Measurements from ENCODE around the gene TBC1D22A. TPM values are rescaled to one million over a fixed set of nuclear protein-coding genes. Genes with fewer than 3 reads are reported as not detected.

TBC1D22A gene
- polyA plus RNA-seq, 1 experiment = 19.8 TPM

- Histone ChIP-seq H3K9me3 (ENCODE audit: control insufficient read depth, insufficient read depth, low read length) (no peaks in the 10 kb centered on the region; the same call in 1 of the 2 replicates), H3K4me3 (ENCODE audit: low read depth, low read length) (no peak overlapping the region), H3K27me3 (ENCODE audit: control insufficient read depth, insufficient read depth, low read length) (no peaks in the 10 kb centered on the region), H3K27ac (ENCODE audit: low read depth, low read length) (no peak overlapping the region)
- no peak for TF ChIP-seq CTCF (IDR thresholded peaks at IDR 0.05; ENCODE audit: low read depth, low read length)
- POLR2A ChIA-PET = no interaction called here
- DNase-seq (ENCODE audit: low read depth, low spot score) = no peak
- CTCF ChIA-PET = no interaction called here
Observed at GRCh38 chr22:46998331-46998730, 235.9 kb downstream of the TBC1D22A start.

- no peaks in the 10 kb centered on the region for H3K27me3 ChIP-seq (ENCODE audit: control insufficient read depth, insufficient read depth, low read length)
- TF ChIP-seq CTCF (IDR thresholded peaks at IDR 0.05; ENCODE audit: low read depth, low read length) = no peak
- H3K4me3 ChIP-seq (ENCODE audit: low read depth, low read length) = no peak overlapping the region
- no peak for DNase-seq (ENCODE audit: low read depth, low spot score)
- POLR2A ChIA-PET = no interaction called here
- no peaks in the 10 kb centered on the region; the same call in 1 of the 2 replicates for H3K9me3 ChIP-seq (ENCODE audit: control insufficient read depth, insufficient read depth, low read length)
- CTCF ChIA-PET = no interaction called here
- H3K27ac ChIP-seq (ENCODE audit: low read depth, low read length) = no peak overlapping the region
Observed at GRCh38 chr22:47000256-47000655, 237.8 kb downstream of the TBC1D22A start.

GRCh38 chr22:47000888-47001287, 238.4 kb downstream of the TBC1D22A start:
- no peak overlapping the region for H3K27ac ChIP-seq (ENCODE audit: low read depth, low read length)
- no peak for DNase-seq (ENCODE audit: low read depth, low spot score)

GRCh38 chr22:47001288-47001687, 238.8 kb downstream of the TBC1D22A start:
- Histone ChIP-seq H3K27me3 (ENCODE audit: control insufficient read depth, insufficient read depth, low read length) (no peaks in the 10 kb centered on the region), H3K9me3 (ENCODE audit: control insufficient read depth, insufficient read depth, low read length) (no peaks in the 10 kb centered on the region; the same call in 1 of the 2 replicates), H3K4me3 (ENCODE audit: low read depth, low read length) (no peak overlapping the region), H3K27ac (ENCODE audit: low read depth, low read length) (no peak overlapping the region)
- DNase-seq (ENCODE audit: low read depth, low spot score) = no peak
- no peak for TF ChIP-seq CTCF (IDR thresholded peaks at IDR 0.05; ENCODE audit: low read depth, low read length)
- ChIA-PET POLR2A (no interaction called here), CTCF (no interaction called here)

More at GRCh38 chr22:47000888-47001287, 238.4 kb downstream of the TBC1D22A start:
- Histone ChIP-seq H3K9me3 (ENCODE audit: control insufficient read depth, insufficient read depth, low read length) (no peaks in the 10 kb centered on the region; the same call in 1 of the 2 replicates), H3K27me3 (ENCODE audit: control insufficient read depth, insufficient read depth, low read length) (no peaks in the 10 kb centered on the region), H3K4me3 (ENCODE audit: low read depth, low read length) (no peak overlapping the region)
- ChIA-PET POLR2A (no interaction called here), CTCF (no interaction called here)
- TF ChIP-seq CTCF (IDR thresholded peaks at IDR 0.05; ENCODE audit: low read depth, low read length) = no peak

- POLR2A ChIA-PET = no interaction called here
- no peak overlapping the region for H3K4me3 ChIP-seq (ENCODE audit: low read depth, low read length)
- no peak overlapping the region for H3K27ac ChIP-seq (ENCODE audit: low read depth, low read length)
- CTCF ChIA-PET = no interaction called here
- no peak for DNase-seq (ENCODE audit: low read depth, low spot score)
- H3K9me3 ChIP-seq (ENCODE audit: control insufficient read depth, insufficient read depth, low read length) = no peaks in the 10 kb centered on the region; the same call in 1 of the 2 replicates
- no peaks in the 10 kb centered on the region for H3K27me3 ChIP-seq (ENCODE audit: control insufficient read depth, insufficient read depth, low read length)
- no peak for TF ChIP-seq CTCF (IDR thresholded peaks at IDR 0.05; ENCODE audit: low read depth, low read length)
Observed at GRCh38 chr22:47002692-47003091, 240.2 kb downstream of the TBC1D22A start.

Data from AG04450 (cell line).